Fibroblast of peridontal ligament (primary cell): ENCODE data around the gene SIRPG.
"Not testable (repeated sequence)": the region's sequence is repeated elsewhere in the genome, so short reads cannot be mapped to it uniquely, and the experiment has no call there.

ENCODE experiments used
- DNase-seq: peaks from one replicate; pipeline ENCODE4 v3.0.0-alpha.2; 2010; ENCODE audit errors: extremely low read depth

The SIRPG gene

DNA sequence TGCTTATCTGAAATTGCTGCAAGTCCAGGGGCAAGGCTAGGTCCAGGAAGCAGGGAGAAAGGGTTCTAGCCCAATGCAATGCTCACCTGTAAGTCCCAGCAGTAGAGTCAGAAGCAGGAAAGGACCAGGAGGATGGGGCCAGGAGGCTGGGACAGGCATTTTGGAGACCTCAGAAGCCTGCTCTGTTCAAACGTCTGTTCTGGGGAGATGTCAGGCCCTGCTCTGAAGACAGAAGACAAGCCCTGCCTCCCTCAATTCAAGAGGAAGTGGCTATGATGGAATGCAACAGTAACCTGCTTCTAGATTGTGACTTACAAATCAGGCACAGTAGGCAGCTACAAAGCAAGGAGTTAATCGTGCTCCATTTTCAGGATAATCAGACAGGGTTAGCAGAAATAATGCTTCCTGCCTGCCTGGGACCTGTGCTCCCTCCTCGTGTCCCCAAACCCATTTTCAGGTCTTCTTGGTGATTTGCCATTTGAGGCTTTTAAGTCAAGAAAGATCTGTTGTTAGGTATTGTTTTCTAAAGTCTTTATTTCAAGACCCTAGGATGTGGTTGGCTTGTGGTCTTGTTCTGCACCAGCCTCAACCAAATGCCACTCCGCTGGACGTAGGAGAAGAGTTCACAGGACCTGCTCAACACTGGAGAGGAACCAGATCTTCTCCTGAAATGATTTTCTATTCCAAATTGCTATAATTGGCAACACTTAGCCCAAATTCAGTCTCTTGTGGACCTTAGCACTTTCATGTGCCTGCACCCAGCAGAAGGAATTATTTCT, at the start of gene SIRPG:
SIRPG (minus strand) TSS at position 224 of the 779 bp plus-strand sequence; CDS start at position 159, 65 bp downstream.
- DNase-seq, result no peak

DNA sequence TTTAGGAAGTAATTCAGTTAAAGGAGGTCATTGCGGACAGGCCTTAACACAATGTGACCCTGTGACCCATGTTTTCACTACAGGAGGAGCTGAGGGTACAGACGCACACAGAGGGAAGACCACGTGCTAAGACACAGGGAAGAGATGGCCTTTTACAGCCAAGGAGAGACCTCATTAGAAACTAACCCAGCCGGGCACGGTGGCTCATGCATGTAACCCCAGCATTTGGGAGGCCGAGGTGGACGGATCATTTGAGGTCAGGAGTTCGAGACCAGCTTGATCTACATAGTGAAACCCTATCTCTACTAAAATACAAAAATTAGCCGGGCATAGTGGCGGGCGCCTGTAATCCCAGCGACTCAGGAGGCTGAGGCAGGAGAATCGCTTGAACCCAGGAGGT, 49.3 kb upstream of the SIRPG start:
- DNase-seq, result not testable (repeated sequence)

DNA sequence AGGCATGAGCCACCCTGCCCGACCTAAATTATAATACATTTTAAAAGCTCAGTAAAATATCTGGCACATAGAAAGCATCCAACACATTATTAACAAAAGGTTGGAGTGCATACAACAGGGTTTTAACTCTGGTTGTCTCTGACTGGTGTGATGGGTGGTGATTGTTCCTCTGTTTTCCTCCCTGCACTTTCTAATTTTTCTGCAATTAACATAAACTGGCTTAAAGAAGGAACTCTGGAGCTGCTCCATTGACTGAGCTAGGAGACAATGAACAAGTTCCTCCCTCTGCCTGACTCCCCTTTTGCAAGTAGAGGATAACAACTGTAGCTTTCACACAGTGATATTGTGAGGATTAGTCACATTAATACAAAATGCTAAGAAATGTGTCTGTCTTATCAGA, 48.5 kb upstream of the SIRPG start:
- no peak for DNase-seq

- DNase-seq, result no peak
Observed at GRCh38 chr20:1702855-1703254, 45.3 kb upstream of the SIRPG start.

- no peak for DNase-seq
Observed at GRCh38 chr20:1702328-1702727, 44.7 kb upstream of the SIRPG start.

DNA sequence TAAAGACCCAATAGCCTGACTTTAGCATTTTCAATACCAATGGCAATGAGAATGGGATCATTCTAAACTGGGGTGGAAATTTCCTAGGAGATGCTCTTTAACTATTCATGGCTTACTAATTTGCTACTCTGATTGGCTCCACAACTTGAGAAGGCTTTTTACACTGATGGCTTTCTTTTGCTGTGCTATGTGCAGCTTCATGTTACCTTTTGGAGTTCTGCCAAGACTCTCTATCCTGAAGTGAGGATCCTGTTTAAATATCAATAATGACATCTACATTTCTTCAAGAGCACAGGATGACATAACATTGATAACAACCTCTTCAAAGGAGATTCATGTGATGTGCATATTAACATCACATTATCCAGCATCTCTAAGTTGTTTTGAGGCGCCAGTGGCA, 43.4 kb upstream of the SIRPG start:
- no peak for DNase-seq

GRCh38 chr20:1697592-1697991, 40.0 kb upstream of the SIRPG start:
- no peak for DNase-seq

- DNase-seq, result no peak
Observed at GRCh38 chr20:1696521-1697209, 39.1 kb upstream of the SIRPG start.

- DNase-seq, result no peak
Observed at GRCh38 chr20:1694672-1695071, 37.1 kb upstream of the SIRPG start.

DNA sequence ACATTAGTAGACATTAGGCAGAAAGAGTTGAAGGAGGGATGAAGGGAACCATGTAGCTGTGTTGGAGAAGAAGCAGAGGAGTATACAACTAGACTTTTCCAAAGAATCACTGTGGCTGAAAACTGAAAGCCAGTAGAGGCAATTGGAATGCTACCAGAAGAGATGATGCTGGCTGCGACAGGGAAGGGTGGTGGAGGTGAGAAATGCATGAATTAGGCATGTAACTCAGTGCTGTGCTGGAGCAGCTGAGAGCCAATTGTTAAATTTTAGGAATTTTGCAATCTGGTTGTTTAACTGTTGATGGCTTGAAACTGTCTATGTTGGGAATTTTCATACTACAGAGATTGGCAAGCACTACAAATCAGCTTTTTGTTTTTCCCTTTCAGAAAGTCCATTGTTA, 35.8 kb upstream of the SIRPG start:
- DNase-seq, result no peak

GRCh38 chr20:1689721-1690120, 32.1 kb upstream of the SIRPG start:
- DNase-seq, result no peak

GRCh38 chr20:1688886-1689538, 31.4 kb upstream of the SIRPG start:
- no peak for DNase-seq

DNA sequence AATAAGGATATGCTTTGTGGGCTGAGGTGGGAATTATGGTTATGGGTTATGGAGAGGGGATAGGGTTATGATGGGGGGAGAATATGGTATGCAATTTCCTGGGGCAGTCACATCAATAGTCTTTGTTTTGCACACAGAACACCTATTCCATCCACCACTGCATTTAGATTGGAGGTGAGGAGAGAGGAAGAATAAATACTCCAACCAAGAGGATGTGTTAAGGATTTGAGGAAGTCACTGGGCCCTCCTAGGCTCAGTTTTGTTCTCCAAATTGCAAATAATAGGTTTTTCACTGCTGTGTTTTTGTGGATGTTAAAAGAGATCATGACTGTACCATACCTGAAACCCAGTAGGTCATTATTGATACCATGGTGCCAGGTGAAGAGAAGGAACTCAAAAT, 29.5 kb upstream of the SIRPG start:
- DNase-seq, result no peak

DNA sequence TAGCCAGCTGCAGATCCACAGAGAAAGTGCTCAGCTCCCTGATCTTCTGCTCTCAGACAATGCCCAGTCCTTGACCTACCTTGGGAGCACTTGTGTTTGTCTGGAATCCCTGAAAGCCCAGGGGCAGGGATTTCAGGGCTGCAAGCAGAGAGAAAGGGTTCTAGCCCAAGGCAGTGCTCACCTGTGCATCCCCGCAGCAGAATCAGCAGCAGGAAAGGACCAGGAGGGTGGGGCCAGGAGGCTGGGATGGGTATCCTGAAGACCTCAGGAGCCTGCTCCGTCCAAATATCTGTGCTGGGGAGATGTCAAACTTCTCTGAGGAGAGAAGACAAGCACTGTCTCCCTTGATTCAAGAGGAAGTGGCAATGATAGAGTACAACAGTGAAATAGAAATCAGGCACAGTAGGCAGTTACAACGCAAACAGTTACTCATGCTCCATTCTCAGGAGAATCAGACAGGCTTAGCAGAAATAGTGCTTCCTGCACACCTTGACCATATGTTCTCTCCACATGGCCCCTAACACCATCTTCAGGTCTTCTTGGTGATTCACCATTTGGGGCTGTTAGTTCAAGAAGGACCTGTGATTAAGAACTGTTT, 28.7 kb upstream of the SIRPG start:
- no peak for DNase-seq

DNA sequence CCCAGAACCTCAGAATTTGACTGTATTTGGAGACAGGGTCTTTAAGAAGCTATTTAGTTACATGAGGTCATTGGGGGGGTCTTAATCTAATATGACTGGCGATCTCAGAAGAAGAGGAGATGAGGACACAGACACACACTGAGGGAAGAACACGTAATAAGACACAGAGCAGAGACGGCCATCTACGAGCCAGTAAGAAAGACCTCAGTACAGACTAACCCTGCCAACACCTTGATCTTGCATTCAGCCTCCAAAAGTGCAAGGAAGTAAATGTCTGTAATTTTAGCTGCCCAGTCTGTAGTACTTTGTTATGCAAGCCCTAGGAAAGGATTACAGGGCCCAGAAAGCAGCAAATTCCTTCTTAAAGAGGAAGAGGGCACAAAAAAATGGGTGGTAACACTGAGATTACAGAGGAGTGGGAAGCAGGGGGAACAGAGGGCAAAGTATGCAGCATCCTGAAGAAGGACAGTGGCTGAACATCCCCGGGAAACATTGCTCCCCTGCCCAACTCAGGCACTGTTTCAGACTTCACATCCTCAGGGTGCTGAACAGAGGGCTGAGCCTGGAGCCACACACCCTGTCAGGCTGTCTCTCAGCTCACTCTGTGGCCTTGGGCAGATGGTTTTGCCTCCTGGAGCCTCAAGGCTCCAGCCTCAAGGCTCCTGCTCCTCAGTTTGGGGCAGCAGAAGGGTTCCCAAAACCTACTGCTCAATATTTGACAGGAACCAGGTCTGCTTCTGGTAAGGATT, 27.9 kb upstream of the SIRPG start:
- DNase-seq, result no peak

DNA sequence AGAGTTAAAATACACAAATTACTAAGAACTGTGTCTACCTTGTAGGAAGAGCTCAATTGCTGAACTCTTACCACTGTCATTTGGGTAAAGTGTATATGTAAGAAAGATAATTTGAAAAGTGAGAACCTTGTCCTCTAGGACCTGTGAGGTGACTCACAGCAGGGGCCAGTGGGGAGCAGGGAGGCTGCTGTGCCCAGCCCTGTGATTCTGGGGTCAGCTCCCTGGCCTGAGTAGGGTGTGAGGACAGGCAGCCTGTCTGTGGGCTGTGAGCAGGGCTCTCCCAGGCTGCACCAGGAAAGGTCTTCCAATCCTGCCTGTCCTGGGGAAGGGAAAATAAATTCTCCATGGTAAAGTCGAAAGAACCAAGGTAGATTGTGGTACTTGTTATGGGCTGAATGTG, 27.3 kb upstream of the SIRPG start:
- DNase-seq, result no peak

DNA sequence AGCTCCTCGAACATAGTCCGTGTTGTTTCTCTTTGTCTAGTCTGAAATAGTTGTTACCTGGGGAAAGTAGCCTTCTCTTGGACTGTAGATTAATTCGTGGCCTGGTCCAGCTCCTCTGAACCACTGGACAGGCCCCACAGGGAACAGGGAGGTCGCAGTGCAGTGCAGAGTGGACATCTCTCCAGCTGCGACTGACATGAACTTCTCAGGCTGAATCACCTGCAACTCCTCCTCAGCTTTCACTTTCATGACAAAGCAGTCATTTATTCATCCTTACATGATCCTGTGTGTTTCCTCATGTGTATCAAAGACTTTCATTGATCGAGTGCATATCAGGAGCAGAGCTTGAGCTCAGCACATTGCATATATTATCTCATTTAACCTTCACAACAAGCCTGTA, 19.1 kb upstream of the SIRPG start:
- no peak for DNase-seq

- no peak for DNase-seq
Observed at GRCh38 chr20:1674990-1675780, 17.6 kb upstream of the SIRPG start.

DNA sequence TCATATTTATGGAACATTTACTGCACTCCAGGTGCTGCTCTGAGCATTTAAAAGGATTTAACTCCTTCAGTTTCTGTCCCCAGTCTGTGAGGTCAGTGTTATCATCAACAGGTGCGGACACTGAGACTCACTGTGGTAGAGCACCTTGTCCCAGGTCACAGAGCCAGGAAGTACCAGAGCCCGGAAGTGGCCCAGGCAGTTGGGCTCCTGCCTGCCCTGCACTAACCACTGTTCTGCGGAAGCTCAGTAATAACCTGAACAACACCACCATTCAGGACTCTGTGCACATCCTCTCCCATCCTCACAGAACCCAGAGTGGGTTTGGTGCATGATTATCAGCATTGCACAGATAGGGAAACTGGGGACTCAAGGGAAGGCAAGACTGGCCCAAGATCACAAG, 16.8 kb upstream of the SIRPG start:
- DNase-seq, result no peak

DNA sequence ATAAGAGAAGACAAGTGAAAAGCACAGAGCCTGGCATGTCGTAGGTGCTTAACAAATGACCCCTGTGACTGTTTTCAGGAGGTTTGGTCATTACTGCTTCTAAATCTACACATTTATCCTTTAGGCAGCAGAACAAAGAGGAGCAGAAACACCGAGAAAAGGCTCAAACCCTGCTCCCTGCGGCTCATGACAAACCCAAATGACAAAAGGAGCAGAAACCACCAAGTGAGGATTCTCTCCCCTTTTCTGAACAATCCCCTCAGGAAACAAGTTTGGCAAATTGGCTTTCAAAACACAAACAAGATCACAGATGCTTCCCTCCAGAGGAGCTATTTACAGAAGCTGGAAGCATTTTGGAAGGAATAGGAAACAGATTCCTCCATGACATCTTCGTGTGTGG, 15.8 kb upstream of the SIRPG start:
- DNase-seq, result no peak

- DNase-seq, result no peak
Observed at GRCh38 chr20:1672728-1673127, 15.1 kb upstream of the SIRPG start.
